T-helper 1 cell treated with Interleukin-12 subunit alpha and Interleukin-12 subunit beta and Interleukin-4 antibody, amounts not matched to agents 30 μg/mL and 1 μg/mL, for 36 hours (primary cell): ENCODE data around the gene ITK.

ENCODE experiments used
- H3K27ac Mint-ChIP-seq: one replicate; pipeline ENCODE4 v1.8.0; 2021; ENCODE audit warnings: mild to moderate bottlenecking, mixed read lengths
- H3K27me3 Mint-ChIP-seq: one replicate; pipeline ENCODE4 v1.8.0; 2021; ENCODE audit warnings: low read depth, mixed read lengths
- H3K36me3 Mint-ChIP-seq: one replicate; pipeline ENCODE4 v1.8.0; 2021; ENCODE audit warnings: low read depth, mixed read lengths
- H3K4me1 Mint-ChIP-seq: one replicate; pipeline ENCODE4 v1.8.0; 2021; ENCODE audit warnings: low read depth, mixed read lengths
- H3K4me3 Mint-ChIP-seq: one replicate; pipeline ENCODE4 v1.8.0; 2021; ENCODE audit warnings: mild to moderate bottlenecking, moderate library complexity, mixed read lengths
- H3K9me3 Mint-ChIP-seq: one replicate; pipeline ENCODE4 v1.8.0; 2021; ENCODE audit warnings: mixed read lengths

The ITK gene

DNA sequence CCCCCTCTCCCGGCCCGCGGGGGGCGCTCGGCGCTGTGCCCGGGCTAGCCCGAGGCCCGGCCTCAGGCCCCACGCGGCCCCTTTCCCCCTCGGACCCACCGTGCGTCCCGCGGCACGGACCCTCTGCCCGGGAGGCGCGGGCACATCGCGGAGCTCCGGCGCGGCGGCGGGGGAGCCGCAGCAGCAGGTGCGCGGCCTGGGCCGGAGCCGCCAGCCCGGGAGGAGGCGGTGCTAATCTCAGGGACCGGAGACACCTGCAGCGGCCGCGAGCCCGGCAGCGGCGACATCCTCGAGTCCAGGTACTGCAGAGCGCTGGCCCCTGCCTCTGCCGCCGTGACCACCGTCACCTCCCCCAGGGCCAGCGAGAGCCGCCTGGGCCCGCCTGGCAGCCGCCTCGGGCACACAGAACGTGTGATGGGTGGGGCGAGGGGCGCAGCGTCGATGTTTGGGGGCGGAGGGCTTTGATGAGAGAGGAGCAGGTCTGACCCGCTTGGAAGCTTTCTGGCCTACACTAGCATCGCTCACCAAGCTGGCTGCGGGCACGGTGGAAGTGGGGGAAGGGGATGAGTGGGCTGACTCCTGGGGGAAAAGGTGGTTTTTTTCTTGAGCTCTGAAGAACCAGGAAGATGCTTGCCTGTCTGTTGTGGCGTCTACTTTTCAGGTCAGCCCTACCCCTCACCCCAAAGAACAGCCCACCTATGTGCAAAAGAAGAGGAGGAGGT, 85.8 kb downstream of the ITK start:
- Mint-ChIP-seq H3K27me3 (no peaks in the 10 kb centered on the region), H3K27ac (peak overlapping the region; percentile 86), H3K4me3 (peak overlapping the region; percentile 90), H3K9me3 (no peaks in the 10 kb centered on the region), H3K36me3 (peaks cover 40% of the 10 kb centered on the region), H3K4me1 (peaks cover 66% of the 10 kb centered on the region)

DNA sequence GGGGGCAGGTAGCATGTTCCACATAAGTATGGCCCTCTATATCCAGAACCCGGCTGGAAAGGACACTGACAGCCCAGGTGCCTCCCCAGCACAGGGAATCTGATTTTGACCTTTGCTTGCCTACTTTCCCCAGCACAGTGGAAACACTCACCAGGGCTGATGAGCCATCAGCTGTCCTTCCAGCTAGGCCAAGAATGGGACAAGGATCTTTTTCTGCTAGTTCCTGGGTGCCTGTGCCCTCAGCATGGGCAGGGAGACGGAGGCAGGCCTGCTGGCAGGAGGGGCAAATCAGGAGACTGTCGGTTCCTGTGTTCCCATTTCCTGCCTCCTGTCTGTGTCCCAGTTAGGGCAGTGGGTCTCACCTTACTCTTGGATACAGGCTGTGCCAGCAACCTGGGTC, 86.4 kb downstream of the ITK start:
- H3K9me3 Mint-ChIP-seq, result no peaks in the 10 kb centered on the region
- H3K36me3 Mint-ChIP-seq, result peaks cover 43% of the 10 kb centered on the region
- peak overlapping the region; percentile 90 for H3K4me3 Mint-ChIP-seq
- no peaks in the 10 kb centered on the region for H3K27me3 Mint-ChIP-seq
- H3K4me1 Mint-ChIP-seq, result peaks cover 72% of the 10 kb centered on the region
- peak overlapping the region; percentile 86 for H3K27ac Mint-ChIP-seq

DNA sequence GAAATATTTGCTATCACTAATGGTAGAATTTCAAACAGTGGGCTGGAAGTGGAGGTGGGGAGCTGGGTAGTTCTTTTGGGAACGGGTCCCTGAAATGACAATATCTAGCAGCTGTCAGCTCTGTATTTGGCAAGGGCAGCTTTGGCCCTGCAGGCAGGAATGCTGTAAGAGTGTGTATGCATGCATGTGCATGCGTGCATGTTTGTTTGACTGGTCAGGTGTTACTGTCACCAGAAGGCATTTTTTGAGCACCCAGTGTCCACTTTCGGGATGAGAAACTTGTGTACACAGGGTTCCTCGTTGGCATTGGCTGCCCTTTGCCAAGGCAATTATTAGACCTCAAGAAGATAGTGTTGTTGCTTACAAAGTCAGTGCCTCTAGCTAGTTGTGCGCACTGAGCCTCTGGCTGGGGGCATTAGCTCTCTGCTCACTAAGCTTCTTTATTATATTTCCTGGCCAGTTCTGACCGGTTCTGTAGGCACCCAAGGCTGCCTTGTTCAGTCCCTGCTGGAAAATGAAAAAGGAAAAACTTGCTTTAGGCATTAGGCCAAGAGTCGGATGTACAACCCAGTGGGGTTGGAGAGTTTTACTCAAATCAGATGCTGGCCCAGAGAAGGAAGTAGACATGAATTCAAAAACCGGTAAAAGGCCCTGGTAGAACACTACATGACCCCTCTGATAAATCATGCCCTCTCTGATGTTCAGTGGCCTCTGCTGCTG, 87.3 kb downstream of the ITK start:
- Mint-ChIP-seq H3K27me3 (no peaks in the 10 kb centered on the region), H3K9me3 (no peaks in the 10 kb centered on the region), H3K36me3 (peaks cover 43% of the 10 kb centered on the region), H3K27ac (peak overlapping the region; percentile 86), H3K4me3 (peak overlapping the region; percentile 90), H3K4me1 (peaks cover 77% of the 10 kb centered on the region)

DNA sequence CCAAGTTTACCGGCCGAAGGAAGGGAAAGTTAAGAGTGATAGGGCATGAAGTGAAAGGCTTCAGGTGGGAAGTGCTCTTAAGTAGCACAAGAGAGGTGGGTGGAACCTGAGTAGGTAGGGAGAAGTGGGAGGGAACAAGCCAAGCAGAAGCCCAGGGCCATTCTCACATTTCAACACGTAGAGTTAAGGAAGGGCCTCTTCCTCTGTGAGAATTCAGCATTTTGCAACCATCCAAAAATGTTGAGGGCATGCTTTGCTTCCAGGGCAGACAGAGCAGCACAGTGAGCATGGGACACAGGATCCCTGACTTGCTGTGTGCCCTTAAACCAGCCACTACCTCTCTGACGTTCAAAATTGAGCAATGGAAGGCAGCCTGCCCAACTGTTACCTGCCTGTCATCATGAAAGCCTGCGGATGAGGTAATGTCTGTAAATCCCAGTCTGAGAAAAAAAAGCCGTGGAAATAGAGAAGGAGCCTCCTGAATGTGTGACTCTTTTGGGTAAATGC, 88.6 kb downstream of the ITK start:
- peak overlapping the region; percentile 94 for H3K27ac Mint-ChIP-seq
- H3K9me3 Mint-ChIP-seq, result no peaks in the 10 kb centered on the region
- peak overlapping the region; percentile 76 for H3K4me3 Mint-ChIP-seq
- no peaks in the 10 kb centered on the region for H3K27me3 Mint-ChIP-seq
- peaks cover 40% of the 10 kb centered on the region for H3K36me3 Mint-ChIP-seq
- H3K4me1 Mint-ChIP-seq, result peaks cover 78% of the 10 kb centered on the region

DNA sequence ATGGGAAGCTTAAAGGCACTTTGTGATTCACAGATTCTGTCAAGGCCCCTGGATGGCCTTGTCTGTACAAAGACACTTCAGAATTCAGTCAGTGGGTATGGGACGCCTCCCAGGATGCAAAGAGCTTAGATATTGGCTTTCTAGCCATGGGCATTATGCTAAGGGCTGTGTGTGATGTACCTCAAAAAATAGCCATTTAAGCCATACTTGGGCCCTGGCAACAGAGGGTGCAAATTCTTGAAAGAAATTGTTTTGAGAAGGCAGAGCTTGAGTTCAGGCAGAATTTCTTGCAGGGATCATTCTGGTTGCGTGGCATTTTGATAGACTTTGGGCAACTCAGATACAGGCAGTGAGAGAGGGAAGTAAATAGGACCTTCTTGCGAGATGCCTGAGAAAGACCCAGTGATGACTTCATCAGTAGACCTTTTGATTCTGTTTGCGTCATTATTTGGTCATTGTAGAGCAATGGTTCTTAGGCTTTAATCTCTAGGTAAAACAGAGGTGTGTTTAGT, 89.2 kb downstream of the ITK start:
- Mint-ChIP-seq H3K27me3 (no peaks in the 10 kb centered on the region), H3K36me3 (peaks cover 40% of the 10 kb centered on the region), H3K9me3 (no peaks in the 10 kb centered on the region), H3K4me1 (peaks cover 76% of the 10 kb centered on the region), H3K4me3 (peak overlapping the region; percentile 65), H3K27ac (peak overlapping the region; percentile 94)

DNA sequence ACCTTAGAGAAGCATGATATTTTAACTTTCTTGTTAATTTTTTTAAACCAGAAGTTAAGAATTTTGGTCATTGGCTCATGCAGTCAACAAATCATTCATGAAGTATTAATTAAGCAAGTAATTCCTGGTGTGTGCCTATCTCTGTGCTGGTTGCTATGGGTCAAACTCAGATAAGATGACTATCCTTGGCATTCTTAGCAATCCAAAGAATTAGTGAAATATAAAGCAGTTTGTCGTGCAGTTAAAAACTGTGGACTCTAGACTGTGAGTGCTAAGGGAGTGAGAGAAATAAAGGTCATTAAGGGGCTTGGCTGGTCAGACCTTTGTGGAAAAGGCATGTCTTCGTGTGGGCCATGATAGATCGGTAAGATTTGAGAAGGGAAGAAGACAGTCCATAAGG, 90.1 kb downstream of the ITK start:
- Mint-ChIP-seq H3K4me1 (peaks cover 73% of the 10 kb centered on the region), H3K36me3 (peaks cover 41% of the 10 kb centered on the region), H3K4me3 (peak overlapping the region; percentile 80), H3K27me3 (no peaks in the 10 kb centered on the region), H3K9me3 (no peaks in the 10 kb centered on the region), H3K27ac (peak overlapping the region; percentile 94)

DNA sequence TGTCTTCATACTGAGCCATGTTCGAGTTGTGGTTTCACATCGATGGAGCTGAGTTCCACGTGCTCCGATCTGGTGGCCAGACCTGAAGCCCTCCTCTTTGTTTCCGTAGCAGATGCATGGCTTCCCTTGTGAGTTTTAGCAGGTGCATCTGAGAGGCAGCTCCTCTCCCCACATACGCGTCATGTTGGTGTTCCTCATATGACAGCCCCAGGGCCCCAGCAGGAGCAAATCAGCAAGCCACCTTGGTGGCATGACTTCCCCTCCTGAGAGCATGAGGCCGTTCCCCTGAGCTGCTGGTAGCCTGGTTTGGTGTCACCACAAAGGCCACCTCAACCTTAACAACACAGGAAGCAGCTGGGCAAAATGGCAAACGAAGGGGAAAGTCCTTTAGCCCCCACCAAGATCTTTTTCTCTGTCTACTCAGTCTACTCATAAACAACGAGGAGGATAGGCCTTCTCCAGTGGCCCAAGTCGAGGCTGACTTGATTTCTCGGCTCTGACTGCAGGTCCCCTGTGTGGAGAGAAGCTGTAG, 91.2 kb downstream of the ITK start:
- Mint-ChIP-seq H3K9me3 (no peaks in the 10 kb centered on the region), H3K4me1 (peaks cover 80% of the 10 kb centered on the region), H3K36me3 (peaks cover 41% of the 10 kb centered on the region), H3K27me3 (no peaks in the 10 kb centered on the region), H3K27ac (peak overlapping the region; percentile 94), H3K4me3 (peak overlapping the region; percentile 80)

DNA sequence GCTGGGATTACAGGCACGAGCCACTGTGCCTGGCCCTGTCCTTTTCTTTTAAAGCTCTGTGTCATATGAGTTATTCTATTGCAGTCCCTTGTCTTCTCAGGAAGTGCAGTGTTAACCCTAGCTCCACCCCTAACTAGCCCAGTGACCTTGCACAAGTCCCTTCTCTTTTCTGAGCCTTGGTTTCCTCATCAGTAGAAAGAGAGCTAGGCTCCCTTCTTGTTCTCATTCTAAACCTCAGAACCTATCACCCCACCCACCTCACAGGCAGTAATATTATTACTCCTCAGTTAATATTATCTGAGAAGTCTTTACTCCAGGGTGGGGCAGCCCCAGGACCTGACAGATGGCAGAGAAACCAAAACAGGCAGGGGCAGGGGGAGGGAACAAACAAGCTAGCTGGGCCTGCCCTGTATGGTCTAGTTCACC, 92.5 kb downstream of the ITK start:
- H3K4me1 Mint-ChIP-seq, result peaks cover 78% of the 10 kb centered on the region
- H3K4me3 Mint-ChIP-seq, result peak overlapping the region; percentile 72
- H3K9me3 Mint-ChIP-seq, result no peaks in the 10 kb centered on the region
- H3K27me3 Mint-ChIP-seq, result no peaks in the 10 kb centered on the region
- H3K27ac Mint-ChIP-seq, result peak overlapping the region; percentile 89
- peaks cover 35% of the 10 kb centered on the region for H3K36me3 Mint-ChIP-seq

DNA sequence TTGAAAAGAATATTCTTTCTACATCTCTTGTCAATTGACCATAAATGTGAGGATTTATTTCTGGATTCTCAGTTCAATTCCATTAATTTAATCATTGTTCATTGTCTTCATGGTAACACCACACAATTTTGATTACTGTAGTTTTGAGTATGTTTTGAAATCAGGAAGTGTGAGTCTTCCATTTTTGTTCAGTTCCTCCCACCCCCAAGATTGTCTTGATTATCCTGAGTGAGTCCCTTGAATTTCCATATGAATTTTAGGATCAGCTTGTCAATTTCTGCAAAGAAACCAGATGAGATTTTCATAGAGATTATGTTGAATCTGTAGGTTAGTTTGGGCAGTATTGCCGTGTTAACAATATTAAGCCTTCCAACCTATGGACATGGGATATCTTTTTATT, 94.8 kb downstream of the ITK start:
- no peaks in the 10 kb centered on the region for H3K27me3 Mint-ChIP-seq
- H3K9me3 Mint-ChIP-seq, result no peaks in the 10 kb centered on the region
- peaks cover 70% of the 10 kb centered on the region for H3K4me1 Mint-ChIP-seq
- H3K4me3 Mint-ChIP-seq, result no peak overlapping the region
- H3K36me3 Mint-ChIP-seq, result peaks cover 25% of the 10 kb centered on the region
- no peak overlapping the region for H3K27ac Mint-ChIP-seq

DNA sequence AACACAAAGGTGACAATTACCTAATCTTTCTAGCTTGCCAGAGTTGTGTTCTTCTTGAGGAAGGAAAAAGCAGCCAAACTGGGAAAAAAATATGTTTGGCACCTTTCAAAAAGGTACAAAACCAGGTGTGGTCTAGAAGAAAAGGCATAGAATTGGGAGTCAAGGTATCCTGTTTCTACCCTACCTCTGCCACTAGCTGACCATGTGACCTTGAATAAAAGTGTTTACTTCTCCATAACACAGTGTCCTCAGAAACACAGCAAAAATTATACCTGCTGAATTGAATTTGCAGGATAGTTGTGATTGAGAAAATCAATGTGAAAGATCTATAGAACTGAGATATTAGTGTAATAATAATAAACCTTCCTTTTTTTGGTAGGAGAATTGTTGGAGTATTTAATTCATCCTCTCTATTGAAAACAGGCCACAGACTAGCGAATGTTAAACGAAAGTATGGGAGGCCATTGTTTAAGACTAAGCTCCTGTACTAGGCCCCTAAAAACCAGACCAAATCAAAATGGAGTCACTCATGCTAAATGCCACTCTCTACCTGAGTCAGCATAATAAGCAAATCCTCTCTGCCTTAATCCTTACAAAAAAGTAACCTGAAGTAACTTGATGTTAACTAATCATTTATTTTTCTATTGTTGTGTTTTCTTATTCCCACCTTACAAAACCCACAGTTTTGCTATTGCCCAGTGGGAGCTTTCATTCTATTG, 97.8 kb downstream of the ITK start:
- H3K36me3 Mint-ChIP-seq, result peaks cover 28% of the 10 kb centered on the region
- peaks cover 7% of the 10 kb centered on the region for H3K9me3 Mint-ChIP-seq
- peak overlapping the region; percentile 18 for H3K27ac Mint-ChIP-seq
- H3K4me1 Mint-ChIP-seq, result peaks cover 70% of the 10 kb centered on the region
- H3K4me3 Mint-ChIP-seq, result no peak overlapping the region
- no peaks in the 10 kb centered on the region for H3K27me3 Mint-ChIP-seq

DNA sequence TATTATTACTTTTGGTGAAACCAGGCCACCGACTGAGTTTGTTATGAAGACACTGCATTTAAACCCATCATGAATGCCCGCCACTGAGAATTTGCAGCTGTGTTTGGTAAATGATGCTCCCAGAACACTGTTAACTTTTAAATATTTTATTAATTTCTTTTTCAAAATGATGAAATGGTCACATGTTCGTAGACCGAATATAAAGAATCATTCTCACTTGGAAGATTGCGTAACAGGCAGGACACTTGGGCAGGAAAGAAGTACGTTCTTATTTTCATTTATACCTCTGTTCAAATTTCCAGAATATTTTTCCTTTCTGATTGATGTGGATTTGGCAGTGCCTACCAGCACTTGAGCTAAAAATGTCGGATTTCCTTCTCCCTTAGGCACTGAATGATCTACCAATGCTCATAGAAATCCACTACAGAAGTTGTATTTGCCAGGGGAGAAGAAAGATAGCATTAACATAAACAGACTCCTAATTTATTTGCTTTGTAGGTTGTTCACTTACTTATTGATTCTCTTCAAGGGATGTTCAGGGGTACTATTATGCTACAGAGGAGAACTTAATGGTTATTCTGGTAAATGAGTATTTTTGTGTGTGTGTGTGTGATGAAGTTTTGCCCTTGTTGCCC, 99.1 kb downstream of the ITK start:
- no peaks in the 10 kb centered on the region for H3K27me3 Mint-ChIP-seq
- peaks cover 28% of the 10 kb centered on the region for H3K36me3 Mint-ChIP-seq
- peaks cover 7% of the 10 kb centered on the region for H3K9me3 Mint-ChIP-seq
- peaks cover 69% of the 10 kb centered on the region for H3K4me1 Mint-ChIP-seq
- no peak overlapping the region for H3K4me3 Mint-ChIP-seq
- H3K27ac Mint-ChIP-seq, result peak overlapping the region; percentile 32

DNA sequence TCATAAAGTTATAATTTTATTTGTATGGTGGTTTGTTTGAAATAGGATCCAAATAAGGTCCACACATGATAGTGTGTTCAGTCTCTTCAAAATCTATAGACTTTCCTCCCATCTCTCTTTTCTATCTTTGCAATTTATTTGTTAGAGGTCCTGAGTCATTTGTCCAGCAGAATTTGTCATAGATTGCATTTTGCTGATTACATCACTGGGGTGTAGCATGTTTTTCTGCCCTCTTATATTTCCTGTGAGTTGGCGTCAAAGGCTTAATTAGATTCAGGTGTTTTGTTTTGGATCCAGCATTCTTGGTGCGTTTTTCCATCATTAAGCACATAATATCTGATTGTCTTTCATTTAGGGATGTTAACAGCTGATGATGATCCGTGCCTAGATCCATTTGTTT, 100.3 kb downstream of the ITK start:
- H3K27ac Mint-ChIP-seq, result no peak overlapping the region
- H3K4me3 Mint-ChIP-seq, result no peak overlapping the region
- H3K36me3 Mint-ChIP-seq, result peaks cover 34% of the 10 kb centered on the region

DNA sequence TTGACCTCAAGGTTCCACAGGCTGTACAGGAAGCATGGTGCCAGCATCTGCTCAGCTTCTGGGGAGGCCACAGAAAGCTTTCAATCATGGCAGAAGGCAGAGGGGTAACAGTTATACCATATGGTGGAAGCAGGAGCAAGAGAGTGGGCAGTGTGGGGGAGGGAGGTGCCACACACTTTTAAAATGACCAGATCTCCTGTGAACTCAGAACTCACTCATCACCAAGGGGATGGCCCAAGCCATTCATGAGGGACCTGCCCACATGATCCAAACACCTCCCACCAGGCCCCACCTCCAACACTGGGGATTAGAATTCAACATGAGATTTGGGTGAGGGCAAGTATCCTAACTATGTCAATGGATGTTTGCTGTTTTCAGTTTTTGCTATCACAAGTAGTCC, 101.5 kb downstream of the ITK start:
- Mint-ChIP-seq H3K36me3 (peaks cover 38% of the 10 kb centered on the region), H3K27ac (peak overlapping the region; percentile 47), H3K27me3 (no peaks in the 10 kb centered on the region), H3K4me3 (no peak overlapping the region), H3K4me1 (peaks cover 65% of the 10 kb centered on the region), H3K9me3 (peaks cover 7% of the 10 kb centered on the region)

More for the DNA sequence above, 100.3 kb downstream of the ITK start:
- H3K4me1 Mint-ChIP-seq, result peaks cover 70% of the 10 kb centered on the region
- H3K9me3 Mint-ChIP-seq, result peaks cover 7% of the 10 kb centered on the region
- no peaks in the 10 kb centered on the region for H3K27me3 Mint-ChIP-seq

DNA sequence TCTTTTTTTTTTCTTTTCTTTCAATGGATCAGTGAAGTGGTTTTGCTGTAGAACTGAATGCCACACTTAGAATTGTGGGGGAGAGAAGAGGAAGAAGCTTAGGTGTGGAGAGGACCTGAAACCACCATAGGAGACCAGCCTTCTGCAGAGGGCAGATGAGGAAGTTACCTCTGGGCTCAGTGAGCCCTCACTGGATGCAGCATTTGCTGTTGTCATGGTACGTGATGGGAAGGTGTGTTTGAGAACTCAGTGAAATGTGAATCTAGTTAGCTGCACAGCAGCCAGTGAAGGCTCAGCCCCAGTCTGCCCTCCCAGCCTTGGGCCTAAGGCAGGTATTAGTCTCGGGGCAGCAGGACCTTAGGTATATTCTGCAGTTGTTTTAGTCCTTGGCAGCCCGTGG, 102.8 kb downstream of the ITK start:
- peak overlapping the region; percentile 47 for H3K27ac Mint-ChIP-seq
- H3K4me3 Mint-ChIP-seq, result peak overlapping the region; percentile 10
- H3K27me3 Mint-ChIP-seq, result no peaks in the 10 kb centered on the region
- H3K36me3 Mint-ChIP-seq, result peaks cover 41% of the 10 kb centered on the region
- peaks cover 7% of the 10 kb centered on the region for H3K9me3 Mint-ChIP-seq
- peaks cover 66% of the 10 kb centered on the region for H3K4me1 Mint-ChIP-seq
